ENCODE results near the gene SLC35D2.

SLC35D2 gene

GRCh38 chr9:96413302-96414221 lies 30.1 kb upstream of the SLC35D2 start:
- H3K27ac ChIP-seq: peak overlapping the region in 1 of 2 donors; percentile 16

GRCh38 chr9:96412174-96412913 lies 28.8 kb upstream of the SLC35D2 start:
- H3K27ac ChIP-seq: no peak overlapping the region
- H3K4me3 ChIP-seq: no peak overlapping the region
- DNase-seq (ENCODE audit: low spot score): no peak
- TF ChIP-seq, protein P1, sequence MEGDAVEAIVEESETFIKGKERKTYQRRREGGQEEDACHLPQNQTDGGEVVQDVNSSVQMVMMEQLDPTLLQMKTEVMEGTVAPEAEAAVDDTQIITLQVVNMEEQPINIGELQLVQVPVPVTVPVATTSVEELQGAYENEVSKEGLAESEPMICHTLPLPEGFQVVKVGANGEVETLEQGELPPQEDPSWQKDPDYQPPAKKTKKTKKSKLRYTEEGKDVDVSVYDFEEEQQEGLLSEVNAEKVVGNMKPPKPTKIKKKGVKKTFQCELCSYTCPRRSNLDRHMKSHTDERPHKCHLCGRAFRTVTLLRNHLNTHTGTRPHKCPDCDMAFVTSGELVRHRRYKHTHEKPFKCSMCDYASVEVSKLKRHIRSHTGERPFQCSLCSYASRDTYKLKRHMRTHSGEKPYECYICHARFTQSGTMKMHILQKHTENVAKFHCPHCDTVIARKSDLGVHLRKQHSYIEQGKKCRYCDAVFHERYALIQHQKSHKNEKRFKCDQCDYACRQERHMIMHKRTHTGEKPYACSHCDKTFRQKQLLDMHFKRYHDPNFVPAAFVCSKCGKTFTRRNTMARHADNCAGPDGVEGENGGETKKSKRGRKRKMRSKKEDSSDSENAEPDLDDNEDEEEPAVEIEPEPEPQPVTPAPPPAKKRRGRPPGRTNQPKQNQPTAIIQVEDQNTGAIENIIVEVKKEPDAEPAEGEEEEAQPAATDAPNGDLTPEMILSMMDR (IDR thresholded peaks at IDR 0.05): no peak

More at GRCh38 chr9:96413302-96414221, 30.1 kb upstream of the SLC35D2 start:
- DNase-seq (ENCODE audit: low spot score): no peak
- TF ChIP-seq, protein P1 (IDR thresholded peaks at IDR 0.05): no peak
- H3K4me3 ChIP-seq: no peak overlapping the region

- TF ChIP-seq, protein P1 (IDR thresholded peaks at IDR 0.05): no peak
- H3K4me3 ChIP-seq: no peak overlapping the region
- DNase-seq (ENCODE audit: low spot score): no peak
- no peak overlapping the region for H3K27ac ChIP-seq
Measured at GRCh38 chr9:96411129-96411838, 27.8 kb upstream of the SLC35D2 start.

- DNase-seq (ENCODE audit: low spot score): no peak
- no peak overlapping the region for H3K27ac ChIP-seq
- H3K4me3 ChIP-seq: no peak overlapping the region
Measured at GRCh38 chr9:96408409-96409280, 25.1 kb upstream of the SLC35D2 start.

DNA sequence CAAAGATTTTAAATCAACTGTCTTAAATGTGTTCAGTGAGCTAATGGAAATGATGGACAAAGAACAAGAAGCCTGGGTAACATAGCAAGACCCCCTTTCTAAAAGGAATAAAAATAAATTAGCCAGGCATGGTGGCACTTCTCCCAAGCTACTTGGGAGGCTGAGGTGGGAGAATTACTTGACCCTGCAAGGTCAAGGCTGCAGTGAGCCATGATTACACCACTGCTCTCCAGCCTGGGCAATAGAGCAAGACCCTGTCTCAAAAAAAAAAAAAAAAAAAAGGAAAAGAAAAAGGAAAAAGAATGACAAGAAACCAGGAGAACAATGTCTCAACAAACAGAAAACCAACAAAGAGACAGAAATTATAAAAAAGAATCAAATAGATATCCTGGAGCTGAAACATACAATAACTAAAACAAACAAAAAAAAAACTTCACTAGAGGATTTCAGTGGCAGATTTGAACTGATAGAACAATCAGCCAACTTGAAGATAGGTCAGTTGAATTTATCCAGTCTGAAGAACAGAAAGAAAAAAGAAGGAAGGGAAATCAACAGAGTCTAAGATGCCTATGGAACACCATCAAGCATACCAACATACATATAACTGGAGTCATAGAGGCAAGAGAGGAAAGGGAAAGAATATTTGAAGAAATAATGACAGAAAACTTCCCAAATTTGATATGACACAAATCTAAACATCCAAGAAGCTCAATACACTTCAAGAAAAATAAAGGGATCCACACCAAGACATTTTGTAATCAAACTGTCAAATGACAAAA lies 16.8 kb upstream of the SLC35D2 start:
- Histone ChIP-seq H3K27ac (no peak overlapping the region), H3K4me3 (no peak overlapping the region)
- no peak for DNase-seq (ENCODE audit: low spot score)
- TF ChIP-seq, protein P1 (IDR thresholded peaks at IDR 0.05): no peak

More at GRCh38 chr9:96408409-96409280, 25.1 kb upstream of the SLC35D2 start:
- TF ChIP-seq, protein P1 (IDR thresholded peaks at IDR 0.05): no peak
